BJ (cell line): ENCODE results near the gene HLA-DQB1. TPM values are rescaled to one million over a fixed set of nuclear protein-coding genes. Genes with fewer than 3 reads are reported as not detected.

Source experiments
- CTCF ChIA-PET: fragments of 350-600 bp; formaldehyde crosslinking; extraction: SDS; loops from one replicate; lab custom pipeline; 2021; ENCODE audit warnings: antibody characterized with exemption, inconsistent platforms; lab: Yijun Ruan, JAX
- POLR2A ChIA-PET: fragments of 300-600 bp; sonication (Branson Sonifier 250); formaldehyde crosslinking; extraction: SDS; loops from one replicate; lab custom pipeline; 2021; ENCODE audit warnings: antibody characterized with exemption; lab: Charles Lee
- DNase-seq: peaks from one replicate; pipeline ENCODE4 v3.0.0-alpha.2; 2011; ENCODE audit warnings: low read depth
- H3K27me3 ChIP-seq: 2 replicates; pipeline ENCODE4 v1.6.0; 2011; ENCODE audit warnings: low read length; ENCODE audit not compliant: control insufficient read depth, insufficient read depth
- H3K36me3 ChIP-seq: 2 replicates; pipeline ENCODE4 v1.5.1; 2011; ENCODE audit warnings: low read length; ENCODE audit not compliant: control insufficient read depth, insufficient read depth
- H3K4me3 ChIP-seq: 2 replicates; pipeline ENCODE4 v1.5.1; 2011; ENCODE audit warnings: low read depth, mild to moderate bottlenecking, control low read depth, low read length
- polyA plus RNA-seq: library from polyadenylated mRNA; depleted of rRNA; stranded (reverse); fragments of >200 nt; gene quantifications from 2 replicates; pipeline ENCODE4 v1.2.3, GENCODE V29; 2011
- TF ChIP-seq, protein P1 (sequence below): IDR thresholded peaks from 2 replicates; pipeline ENCODE4 v1.5.1; 2011; ENCODE audit warnings: low read depth, mild to moderate bottlenecking, control low read depth, inconsistent platforms, low read length, moderate library complexity; ENCODE audit not compliant: insufficient read depth

Gene HLA-DQB1
- polyA plus RNA-seq, 1 experiment = not detected

DNA sequence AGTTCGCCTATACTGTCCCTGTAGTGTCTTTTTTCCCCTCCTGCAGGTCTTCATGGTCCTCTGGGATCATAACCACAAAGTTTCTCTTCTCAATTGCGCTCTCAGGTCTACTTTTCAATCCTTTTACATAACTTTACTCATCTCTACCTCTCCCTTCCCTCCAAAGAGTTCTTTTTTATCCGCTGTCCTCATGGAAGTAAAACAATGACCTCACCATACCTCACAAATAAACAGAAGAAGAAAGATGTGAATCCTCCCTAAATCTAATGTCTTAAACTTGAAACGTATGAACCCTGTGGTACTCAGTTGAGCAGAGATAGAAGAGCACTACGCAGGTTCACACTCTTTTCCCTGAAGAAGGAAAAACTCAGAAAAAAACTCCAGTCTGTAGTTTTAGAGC, 41.3 kb downstream of the HLA-DQB1 start:
- Histone ChIP-seq H3K27me3 (no peaks in the 10 kb centered on the region), H3K36me3 (no peaks in the 10 kb centered on the region), H3K4me3 (no peak overlapping the region)
- ChIA-PET CTCF (no interaction called here), POLR2A (no interaction called here)
- DNase-seq = no peak
- TF ChIP-seq, protein P1, sequence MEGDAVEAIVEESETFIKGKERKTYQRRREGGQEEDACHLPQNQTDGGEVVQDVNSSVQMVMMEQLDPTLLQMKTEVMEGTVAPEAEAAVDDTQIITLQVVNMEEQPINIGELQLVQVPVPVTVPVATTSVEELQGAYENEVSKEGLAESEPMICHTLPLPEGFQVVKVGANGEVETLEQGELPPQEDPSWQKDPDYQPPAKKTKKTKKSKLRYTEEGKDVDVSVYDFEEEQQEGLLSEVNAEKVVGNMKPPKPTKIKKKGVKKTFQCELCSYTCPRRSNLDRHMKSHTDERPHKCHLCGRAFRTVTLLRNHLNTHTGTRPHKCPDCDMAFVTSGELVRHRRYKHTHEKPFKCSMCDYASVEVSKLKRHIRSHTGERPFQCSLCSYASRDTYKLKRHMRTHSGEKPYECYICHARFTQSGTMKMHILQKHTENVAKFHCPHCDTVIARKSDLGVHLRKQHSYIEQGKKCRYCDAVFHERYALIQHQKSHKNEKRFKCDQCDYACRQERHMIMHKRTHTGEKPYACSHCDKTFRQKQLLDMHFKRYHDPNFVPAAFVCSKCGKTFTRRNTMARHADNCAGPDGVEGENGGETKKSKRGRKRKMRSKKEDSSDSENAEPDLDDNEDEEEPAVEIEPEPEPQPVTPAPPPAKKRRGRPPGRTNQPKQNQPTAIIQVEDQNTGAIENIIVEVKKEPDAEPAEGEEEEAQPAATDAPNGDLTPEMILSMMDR = no peak

DNA sequence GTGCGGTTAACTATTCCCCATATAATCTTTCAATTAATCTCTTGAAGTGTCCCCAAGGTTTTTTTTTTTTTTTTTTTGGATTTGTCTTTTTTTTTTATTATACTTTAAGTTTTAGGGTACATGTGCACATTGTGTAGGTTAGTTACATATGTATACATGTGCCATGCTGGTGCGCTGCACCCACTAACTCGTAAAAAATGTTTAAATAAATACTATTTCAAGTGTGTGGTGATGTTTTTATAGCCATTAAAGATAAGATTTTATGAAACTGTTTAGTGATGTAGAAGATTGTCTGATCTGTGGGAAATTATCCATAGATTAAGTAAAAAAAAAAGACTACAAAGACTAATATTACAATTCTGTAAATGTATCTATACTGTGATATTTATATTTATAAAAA, 41.9 kb downstream of the HLA-DQB1 start:
- ChIA-PET CTCF (no interaction called here), POLR2A (no interaction called here)
- DNase-seq = no peak
- no peak overlapping the region for H3K4me3 ChIP-seq
- H3K27me3 ChIP-seq = no peaks in the 10 kb centered on the region
- H3K36me3 ChIP-seq = no peaks in the 10 kb centered on the region
- TF ChIP-seq, protein P1 = no peak

DNA sequence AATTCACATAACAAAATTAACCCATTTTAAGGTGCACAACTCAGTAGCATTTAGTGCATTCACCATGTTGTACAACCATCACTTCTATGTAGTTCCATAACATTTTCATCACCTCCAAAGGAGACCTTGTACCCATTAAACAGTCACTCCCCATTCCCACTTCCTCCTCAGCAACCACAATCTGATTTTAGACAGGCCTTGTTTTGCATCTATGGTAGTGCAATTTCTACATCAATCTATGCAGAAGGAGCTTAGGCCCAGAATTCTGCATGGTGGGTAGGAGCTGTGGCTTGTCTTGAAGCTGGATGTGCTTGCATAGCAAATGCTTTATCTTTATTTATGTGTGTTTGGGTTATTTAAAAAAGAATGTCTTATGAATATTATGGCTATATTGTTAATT, 42.8 kb downstream of the HLA-DQB1 start:
- Histone ChIP-seq H3K4me3 (no peak overlapping the region), H3K36me3 (no peaks in the 10 kb centered on the region), H3K27me3 (no peaks in the 10 kb centered on the region)
- ChIA-PET CTCF (no interaction called here), POLR2A (no interaction called here)
- DNase-seq = no peak
- TF ChIP-seq, protein P1 = no peak

DNA sequence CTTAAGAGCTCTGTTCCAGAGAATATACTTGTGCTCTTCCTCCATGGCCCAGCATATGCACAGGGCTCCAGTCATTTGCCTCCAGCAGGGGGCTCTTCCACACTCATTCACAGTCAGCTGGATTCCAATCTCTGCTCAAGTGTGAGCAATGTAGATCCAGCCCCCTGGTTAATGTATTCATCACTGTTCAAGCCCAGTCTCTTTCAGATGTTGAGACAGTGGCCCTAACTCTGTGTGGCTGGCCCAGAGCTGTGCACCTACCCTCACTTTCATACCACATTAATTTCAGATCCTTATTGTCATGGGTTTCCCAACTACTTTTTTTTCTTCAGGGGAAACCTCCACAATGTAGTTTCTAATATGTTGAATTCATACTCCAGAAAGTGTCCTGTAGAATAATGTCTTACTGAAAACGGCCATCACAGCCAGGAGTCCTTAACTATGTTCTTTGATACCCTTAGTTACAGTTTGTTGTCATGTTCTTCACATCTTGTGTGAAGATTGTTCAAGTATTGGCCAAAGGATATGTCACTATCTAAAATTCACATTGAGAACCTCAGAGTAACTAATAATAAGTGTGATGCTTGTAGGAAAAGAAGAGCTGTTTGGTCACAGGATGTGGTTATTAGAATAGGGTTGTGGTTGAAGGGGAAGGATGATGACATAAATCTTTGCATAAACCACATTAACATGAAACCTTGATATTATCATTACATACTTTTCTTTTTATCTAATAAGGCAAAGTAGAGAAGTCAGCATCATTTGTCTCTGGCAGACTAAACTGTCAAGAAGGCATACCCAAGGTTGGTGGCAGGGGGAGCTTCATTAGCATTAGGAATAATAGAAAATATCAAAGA, 43.7 kb downstream of the HLA-DQB1 start:
- H3K27me3 ChIP-seq = no peaks in the 10 kb centered on the region
- ChIA-PET POLR2A (no interaction called here), CTCF (interaction anchor here (1.0 to 1.7 kb wide), 2 partner anchors 8 to 78 kb away, joined by 3 to 4 read pairs; no protein-coding TSS in a partner anchor)
- H3K36me3 ChIP-seq = no peaks in the 10 kb centered on the region
- H3K4me3 ChIP-seq = no peak overlapping the region
- DNase-seq = no peak
- TF ChIP-seq, protein P1 = no peak

DNA sequence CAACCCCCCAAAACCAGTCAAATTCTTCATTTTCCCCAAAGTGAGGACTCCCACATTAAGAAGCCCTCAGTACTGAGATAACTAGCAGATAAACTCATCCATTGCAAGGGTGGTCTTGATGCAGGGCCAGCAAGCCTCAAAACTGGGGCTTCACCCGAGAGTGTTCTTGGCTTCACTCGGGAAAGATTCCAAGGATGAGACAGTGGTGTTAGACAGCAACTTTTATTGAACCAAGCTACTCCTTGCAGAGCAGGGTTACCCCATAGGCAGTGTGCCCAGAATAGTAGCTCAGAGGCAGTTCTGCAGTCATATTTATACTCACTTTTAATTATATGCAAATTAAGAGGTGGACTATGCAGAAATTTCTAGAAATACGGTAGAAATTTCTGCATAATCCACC, 45.1 kb downstream of the HLA-DQB1 start:
- no peaks in the 10 kb centered on the region for H3K36me3 ChIP-seq
- CTCF ChIA-PET = interaction anchor here (1.4 kb wide), 1 partner anchor 246 kb away, joined by 4 read pairs; no protein-coding TSS in a partner anchor
- DNase-seq = no peak
- TF ChIP-seq, protein P1 = no peak
- H3K4me3 ChIP-seq = no peak overlapping the region
- POLR2A ChIA-PET = no interaction called here
- H3K27me3 ChIP-seq = no peaks in the 10 kb centered on the region
